HG03565 (cell line): ENCODE results near the gene UIMC1.

Experiments
- ATAC-seq: cut with Tn5 transposase; IDR thresholded peaks from one replicate; pipeline ENCODE4 v1.9.1; 2021; ENCODE audit warnings: mild to moderate bottlenecking, moderate library complexity; ENCODE audit not compliant: unreplicated experiment

UIMC1 gene

GRCh38 chr5:176886336-176887251, 120.0 kb downstream of the UIMC1 start:
- ATAC-seq = no peak

- ATAC-seq = no peak
These were observed 122.0 kb downstream of the UIMC1 start for GRCh38 chr5:176884571-176884890.

GRCh38 chr5:176883700-176884570, 122.6 kb downstream of the UIMC1 start:
- ATAC-seq = no peak

- no peak for ATAC-seq
These were observed 124.0 kb downstream of the UIMC1 start for GRCh38 chr5:176882567-176882903.

GRCh38 chr5:176881816-176882566, 124.6 kb downstream of the UIMC1 start:
- no peak for ATAC-seq

GRCh38 chr5:176881021-176881749, 125.4 kb downstream of the UIMC1 start:
- no peak for ATAC-seq

- ATAC-seq = no peak
These were observed 126.1 kb downstream of the UIMC1 start for GRCh38 chr5:176880366-176881020.

- no peak for ATAC-seq
These were observed 126.8 kb downstream of the UIMC1 start for GRCh38 chr5:176879663-176880361.

GRCh38 chr5:176878906-176879662, 127.5 kb downstream of the UIMC1 start:
- no peak for ATAC-seq

- ATAC-seq = no peak
These were observed 128.1 kb downstream of the UIMC1 start for GRCh38 chr5:176878463-176878862.

- ATAC-seq = no peak
These were observed 128.7 kb downstream of the UIMC1 start for GRCh38 chr5:176877793-176878331.

- no peak for ATAC-seq
These were observed 129.8 kb downstream of the UIMC1 start for GRCh38 chr5:176876506-176877431.

GRCh38 chr5:176875783-176876505, 130.6 kb downstream of the UIMC1 start:
- no peak for ATAC-seq

GRCh38 chr5:176875014-176875550, 131.5 kb downstream of the UIMC1 start:
- ATAC-seq = no peak

- no peak for ATAC-seq
These were observed 132.3 kb downstream of the UIMC1 start for GRCh38 chr5:176874198-176874780.

GRCh38 chr5:176873541-176874172, 132.9 kb downstream of the UIMC1 start:
- ATAC-seq = no peak
